Stimulated activated CD8-positive, alpha-beta memory T cell treated with anti-CD3 and anti-CD28 coated beads, Interleukin-2, amount 100 ng/mL, for 1 hour (primary cell): ENCODE data around the gene PCDHGA5.
"Not testable (repeated sequence)": the region's sequence is repeated elsewhere in the genome, so short reads cannot be mapped to it uniquely, and the experiment has no call there.

Experiments
- DNase-seq, 2 donors: peaks; one replicate each; pipeline ENCODE4 v3.0.0-alpha.2; 2020; ENCODE audit warnings: low read depth in 2 of 2

PCDHGA5 gene

GRCh38 chr5:141351591-141351990, 12.4 kb upstream of the PCDHGA5 start:
- DNase-seq, result no peak

- no peak for DNase-seq
Observed at GRCh38 chr5:141354900-141355469, 9.0 kb upstream of the PCDHGA5 start, which contains the start of gene PCDHGA4. PCDHGA4 (plus strand) TSS chr5:141355021; CDS start chr5:141355108, 87 bp downstream.

- no peak for DNase-seq
Observed at GRCh38 chr5:141355641-141356040, 8.3 kb upstream of the PCDHGA5 start.

GRCh38 chr5:141356133-141356532, 7.8 kb upstream of the PCDHGA5 start:
- no peak for DNase-seq

- no peak for DNase-seq
Observed at GRCh38 chr5:141356950-141357349, 7.0 kb upstream of the PCDHGA5 start.

- no peak for DNase-seq
Observed at GRCh38 chr5:141359790-141360426, 4.1 kb upstream of the PCDHGA5 start, which contains the start of gene PCDHGB2. PCDHGB2 (plus strand) TSS chr5:141359994; CDS start chr5:141360136, 142 bp downstream.

GRCh38 chr5:141360685-141361084, 3.3 kb upstream of the PCDHGA5 start:
- DNase-seq, result no peak

GRCh38 chr5:141362719-141363118, 1.2 kb upstream of the PCDHGA5 start:
- no peak for DNase-seq

- DNase-seq, result no peak
Observed at GRCh38 chr5:141366016-141366896, 2.3 kb downstream of the PCDHGA5 start.

GRCh38 chr5:141369994-141370848, 6.3 kb downstream of the PCDHGA5 start, which contains the start of gene PCDHGB3:
PCDHGB3 (plus strand) TSS chr5:141370242; CDS start chr5:141370395, 153 bp downstream.
- no peak for DNase-seq

- no peak for DNase-seq
Observed at GRCh38 chr5:141371572-141372475, 7.9 kb downstream of the PCDHGA5 start.

GRCh38 chr5:141373673-141374317, 9.8 kb downstream of the PCDHGA5 start, which contains the start of gene PCDHGA6:
PCDHGA6 (plus strand) TSS chr5:141373891; CDS start chr5:141374084, 193 bp downstream.
- no peak for DNase-seq

- DNase-seq, result no peak
Observed at GRCh38 chr5:141374627-141375026, 10.7 kb downstream of the PCDHGA5 start.

GRCh38 chr5:141375444-141376155, 11.6 kb downstream of the PCDHGA5 start:
- DNase-seq, result not testable (repeated sequence)

- no peak for DNase-seq
Observed at GRCh38 chr5:141382469-141383294, 18.7 kb downstream of the PCDHGA5 start, which contains the start of gene PCDHGA7. PCDHGA7 (plus strand) TSS chr5:141382742; CDS start chr5:141382900, 158 bp downstream.

- DNase-seq, result no peak
Observed at GRCh38 chr5:141383345-141383744, 19.4 kb downstream of the PCDHGA5 start.

- no peak for DNase-seq
Observed at GRCh38 chr5:141384471-141385267, 20.7 kb downstream of the PCDHGA5 start.
